Measurements from ENCODE around the gene HOXA10. TPM values are rescaled to one million over a fixed set of nuclear protein-coding genes. Genes with fewer than 3 reads are reported as not detected.

Gene HOXA10
- total RNA-seq, 4 donors from 2014 or later, result 15.7 to 28.4 (median 19.8) TPM

- H3K27ac ChIP-seq, result no peak overlapping the region
- TF ChIP-seq CTCF (IDR thresholded peaks at IDR 0.05) (no peak), POLR2A (IDR thresholded peaks at IDR 0.05) (no peak)
- H3K27me3 ChIP-seq, result peaks cover 0 to 89% of the 10 kb centered on the region in 2 donors
- peaks cover 0 to 6% (median 0%) of the 10 kb centered on the region in 4 donors for H3K9me3 ChIP-seq
- DNase-seq, result peak in 1 of 3 donors; percentile 56
- H3K4me3 ChIP-seq, result peak overlapping the region in 3 of 4 donors; percentile 27 to 47 (median 46)
- peaks cover 4 to 32% (median 13%) of the 10 kb centered on the region in 4 donors for H3K4me1 ChIP-seq
- H3K36me3 ChIP-seq, result no peaks in the 10 kb centered on the region
These were observed 25.0 kb upstream of the HOXA10 start for GRCh38 chr7:27198871-27199801.

- DNase-seq, result peak in 1 of 3 donors; percentile 50
- no peaks in the 10 kb centered on the region for H3K36me3 ChIP-seq
- H3K27ac ChIP-seq, result no peak overlapping the region
- TF ChIP-seq CTCF (IDR thresholded peaks at IDR 0.05) (no peak), POLR2A (IDR thresholded peaks at IDR 0.05) (no peak)
- peaks cover 0 to 88% of the 10 kb centered on the region in 2 donors for H3K27me3 ChIP-seq
- no peak overlapping the region for H3K4me3 ChIP-seq
- H3K4me1 ChIP-seq, result peaks cover 4 to 33% (median 14%) of the 10 kb centered on the region in 4 donors
- H3K9me3 ChIP-seq, result peaks cover 0 to 6% (median 0%) of the 10 kb centered on the region in 4 donors
These were observed 24.2 kb upstream of the HOXA10 start for GRCh38 chr7:27198138-27198841.

- Histone ChIP-seq H3K9me3 (peaks cover 0 to 6% (median 0%) of the 10 kb centered on the region in 4 donors), H3K27me3 (peaks cover 0 to 88% of the 10 kb centered on the region in 2 donors), H3K4me1 (peaks cover 6 to 42% (median 23%) of the 10 kb centered on the region in 4 donors), H3K27ac (no peak overlapping the region), H3K36me3 (no peaks in the 10 kb centered on the region), H3K4me3 (no peak overlapping the region)
- no peak for TF ChIP-seq POLR2A (IDR thresholded peaks at IDR 0.05)
- TF ChIP-seq CTCF (IDR thresholded peaks at IDR 0.05), result no peak
- DNase-seq, result no peak
These were observed 23.3 kb upstream of the HOXA10 start for GRCh38 chr7:27197137-27198042.

- H3K4me1 ChIP-seq, result peaks cover 8 to 45% (median 25%) of the 10 kb centered on the region in 4 donors
- TF ChIP-seq CTCF (IDR thresholded peaks at IDR 0.05) (peak; percentile 14 to 87 (median 76)), POLR2A (IDR thresholded peaks at IDR 0.05) (no peak)
- H3K36me3 ChIP-seq, result no peaks in the 10 kb centered on the region
- H3K9me3 ChIP-seq, result peaks cover 0 to 6% (median 0%) of the 10 kb centered on the region in 4 donors
- no peak overlapping the region for H3K27ac ChIP-seq
- peak; percentile 82 to 95 (median 87) for DNase-seq
- no peak overlapping the region for H3K4me3 ChIP-seq
- peaks cover 0 to 88% of the 10 kb centered on the region in 2 donors for H3K27me3 ChIP-seq
These were observed 22.2 kb upstream of the HOXA10 start for GRCh38 chr7:27196287-27196767.
